Effector memory CD4-positive, alpha-beta T cell (primary cell): Measurements from ENCODE around the gene EEF1AKMT3.

Experiments used
- DNase-seq, 3 donors: peaks; one replicate each; pipeline ENCODE4 v3.0.0-alpha.2; 2020
- H3K27ac ChIP-seq: 2 replicates; pipeline ENCODE4 v1.7.0; 2013; ENCODE audit warnings: mild to moderate bottlenecking, low read length, moderate library complexity; ENCODE audit not compliant: insufficient read depth, poor library complexity, severe bottlenecking
- H3K27me3 ChIP-seq: replicated peaks from 2 replicates; pipeline ENCODE4 v1.7.0; 2013; ENCODE audit warnings: mild to moderate bottlenecking, low read length; ENCODE audit not compliant: insufficient read depth, control insufficient read depth, poor library complexity, severe bottlenecking
- H3K36me3 ChIP-seq: 2 replicates; pipeline ENCODE4 v1.7.0; 2013; ENCODE audit warnings: mild to moderate bottlenecking, low read length, moderate library complexity; ENCODE audit not compliant: control insufficient read depth, insufficient read depth
- H3K4me1 ChIP-seq: 2 replicates; pipeline ENCODE4 v1.7.0; 2013; ENCODE audit warnings: low read length, mild to moderate bottlenecking; ENCODE audit not compliant: control insufficient read depth, insufficient read depth, poor library complexity, severe bottlenecking
- H3K4me3 ChIP-seq: 2 replicates; pipeline ENCODE4 v1.7.0; 2013; ENCODE audit warnings: low read length, low read depth, mild to moderate bottlenecking; ENCODE audit not compliant: insufficient read depth, poor library complexity, severe bottlenecking
- H3K9me3 ChIP-seq: 2 replicates; pipeline ENCODE4 v1.7.0; 2013; ENCODE audit warnings: mild to moderate bottlenecking, low read length, moderate library complexity; ENCODE audit not compliant: control insufficient read depth

The EEF1AKMT3 gene

DNA sequence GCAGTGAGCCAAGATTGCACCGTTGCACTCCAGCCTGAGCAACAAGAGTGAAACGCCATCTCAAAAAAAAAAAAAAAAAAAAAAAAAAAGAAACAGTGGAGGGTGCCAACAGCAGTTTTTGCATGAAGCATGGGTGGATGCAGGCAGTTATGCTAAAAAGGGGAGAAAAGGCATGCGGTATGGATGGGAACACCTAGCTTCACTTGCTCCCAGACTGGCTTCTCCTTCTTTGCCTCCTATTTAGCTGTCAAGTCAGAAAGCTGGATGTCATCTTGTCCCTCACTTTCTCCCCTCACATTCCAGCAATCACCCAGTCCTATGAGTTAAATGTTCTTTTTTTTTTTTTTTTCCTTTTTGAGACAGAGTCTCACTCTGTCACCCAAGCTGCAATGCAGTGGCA, 2.6 kb downstream of the EEF1AKMT3 start:
- Histone ChIP-seq H3K27me3 (no peaks in the 10 kb centered on the region), H3K27ac (no peak overlapping the region), H3K9me3 (no peaks in the 10 kb centered on the region), H3K4me3 (no peak overlapping the region), H3K4me1 (peaks cover 7% of the 10 kb centered on the region), H3K36me3 (no peaks in the 10 kb centered on the region)
- DNase-seq, result no peak

DNA sequence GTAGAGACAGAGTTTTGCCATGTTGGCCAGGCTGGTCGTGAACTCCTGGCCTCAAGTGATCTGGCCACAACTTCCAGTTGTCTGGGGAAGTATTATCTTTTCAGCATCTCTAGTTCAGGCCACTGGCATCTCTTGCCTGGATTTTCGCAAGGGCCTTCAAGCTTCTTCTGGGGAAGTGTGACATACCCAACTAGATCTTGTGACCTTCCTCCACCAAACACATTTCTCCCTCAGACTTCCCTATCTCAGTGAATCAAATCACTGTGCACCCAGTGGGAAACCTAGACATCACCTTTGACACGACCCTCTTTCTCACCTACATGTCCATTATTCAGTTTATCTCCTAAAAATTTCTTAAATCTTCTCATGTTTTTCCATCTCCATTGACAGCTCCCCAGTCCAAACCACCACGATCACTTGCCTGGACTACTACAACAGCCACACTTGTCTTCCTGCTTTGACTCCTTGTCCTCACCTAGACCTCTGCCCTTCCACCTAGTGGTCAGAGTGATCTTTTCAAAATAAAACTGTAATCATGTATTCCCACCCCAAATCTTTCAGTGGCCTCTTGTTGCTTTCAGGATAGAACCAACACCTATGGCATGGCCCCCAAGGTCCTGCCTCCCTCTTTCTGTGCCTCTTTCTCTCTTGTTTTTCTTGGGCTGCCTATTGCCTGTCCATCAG, 3.3 kb downstream of the EEF1AKMT3 start:
- no peaks in the 10 kb centered on the region for H3K9me3 ChIP-seq
- no peak for DNase-seq
- H3K27ac ChIP-seq, result no peak overlapping the region
- H3K4me3 ChIP-seq, result no peak overlapping the region
- peaks cover 13% of the 10 kb centered on the region for H3K4me1 ChIP-seq
- H3K27me3 ChIP-seq, result no peaks in the 10 kb centered on the region
- H3K36me3 ChIP-seq, result no peaks in the 10 kb centered on the region

DNA sequence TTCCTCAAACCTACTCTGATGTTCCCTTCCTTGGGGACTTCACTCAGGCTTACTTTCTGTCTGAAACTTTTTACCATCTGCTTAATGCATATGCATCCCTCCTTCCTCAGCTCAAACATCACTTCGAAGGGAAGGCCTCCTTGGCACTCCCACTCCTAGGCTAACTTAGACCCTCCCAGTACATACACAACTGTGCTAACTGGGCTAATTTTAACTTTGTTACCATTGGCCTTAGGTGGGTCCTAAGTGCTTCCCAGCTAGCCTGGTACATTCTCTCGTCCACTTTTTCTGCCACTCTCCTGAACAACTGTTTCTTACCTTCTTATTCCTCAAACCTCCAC, 3.8 kb downstream of the EEF1AKMT3 start:
- no peak for DNase-seq
- Histone ChIP-seq H3K4me1 (peaks cover 19% of the 10 kb centered on the region), H3K27ac (no peak overlapping the region), H3K9me3 (no peaks in the 10 kb centered on the region), H3K4me3 (no peak overlapping the region), H3K27me3 (no peaks in the 10 kb centered on the region), H3K36me3 (no peaks in the 10 kb centered on the region)

DNA sequence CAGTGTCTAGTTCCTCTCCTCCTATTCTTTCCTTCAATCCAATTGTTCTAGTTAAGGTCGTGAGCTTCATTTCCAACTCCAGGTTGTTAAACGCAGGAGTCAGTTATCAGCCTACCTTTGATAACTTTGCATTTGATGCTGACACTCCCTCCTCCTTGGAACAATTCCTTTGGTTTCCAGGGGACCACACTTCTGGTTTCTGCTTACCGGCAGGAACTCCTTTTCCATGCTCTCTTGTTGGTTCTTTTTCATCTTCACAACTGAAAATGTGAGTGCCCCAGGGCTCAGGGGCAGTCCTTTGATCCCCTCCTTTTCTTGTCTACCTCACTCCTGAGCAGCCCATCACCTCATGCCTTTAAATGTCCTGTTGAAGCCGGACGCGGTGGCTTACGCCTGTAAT, 5.0 kb downstream of the EEF1AKMT3 start:
- Histone ChIP-seq H3K27ac (no peak overlapping the region), H3K4me1 (peaks cover 30% of the 10 kb centered on the region), H3K27me3 (no peaks in the 10 kb centered on the region), H3K36me3 (no peaks in the 10 kb centered on the region), H3K4me3 (no peak overlapping the region), H3K9me3 (no peaks in the 10 kb centered on the region)
- DNase-seq, result no peak

DNA sequence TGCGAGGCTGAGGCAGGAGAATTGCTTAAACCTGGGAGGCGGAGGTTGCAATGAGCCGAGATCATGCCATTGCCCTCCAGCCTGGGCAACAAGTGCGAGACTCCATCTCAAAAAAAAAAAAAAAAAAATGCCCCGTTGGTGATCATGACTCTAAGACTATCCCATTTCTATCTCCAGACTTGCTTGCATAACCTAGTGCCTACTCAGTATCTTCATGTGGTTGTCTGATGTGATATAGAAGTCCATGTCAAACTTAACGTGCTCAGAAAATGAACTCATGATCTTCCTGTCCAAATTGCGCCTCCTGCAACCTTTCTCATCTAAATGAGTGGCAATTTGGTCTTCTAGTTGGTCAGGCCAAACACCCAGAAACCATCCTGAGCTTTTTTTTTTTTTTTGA, 5.5 kb downstream of the EEF1AKMT3 start:
- no peak overlapping the region for H3K4me3 ChIP-seq
- no peaks in the 10 kb centered on the region for H3K9me3 ChIP-seq
- no peak overlapping the region for H3K27ac ChIP-seq
- no peak for DNase-seq
- H3K27me3 ChIP-seq, result no peaks in the 10 kb centered on the region
- peaks cover 30% of the 10 kb centered on the region for H3K4me1 ChIP-seq
- H3K36me3 ChIP-seq, result no peaks in the 10 kb centered on the region

DNA sequence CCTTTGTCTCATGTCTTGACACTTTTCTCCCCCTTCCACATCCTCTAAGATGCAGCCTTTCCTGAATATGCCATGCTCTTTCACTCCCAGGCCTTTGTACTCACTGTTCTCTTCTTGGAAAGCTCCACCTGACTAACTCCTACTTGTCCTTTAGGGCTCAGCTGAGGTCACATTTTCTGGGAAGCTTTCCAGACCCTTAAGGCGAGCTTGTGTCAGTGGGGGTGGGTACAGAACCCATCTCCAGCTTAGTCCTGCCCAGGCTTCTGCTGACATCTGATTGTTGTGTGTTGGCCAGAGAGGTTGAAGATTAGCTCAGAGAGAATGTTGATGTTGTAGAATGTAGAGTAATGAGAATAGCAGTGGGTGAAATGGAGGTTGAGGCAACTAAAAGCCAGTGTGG, 7.3 kb downstream of the EEF1AKMT3 start:
- DNase-seq, result no peak
- Histone ChIP-seq H3K27me3 (no peaks in the 10 kb centered on the region), H3K4me1 (peaks cover 39% of the 10 kb centered on the region), H3K9me3 (no peaks in the 10 kb centered on the region), H3K27ac (peak overlapping the region; percentile 61), H3K4me3 (no peak overlapping the region), H3K36me3 (no peaks in the 10 kb centered on the region)

DNA sequence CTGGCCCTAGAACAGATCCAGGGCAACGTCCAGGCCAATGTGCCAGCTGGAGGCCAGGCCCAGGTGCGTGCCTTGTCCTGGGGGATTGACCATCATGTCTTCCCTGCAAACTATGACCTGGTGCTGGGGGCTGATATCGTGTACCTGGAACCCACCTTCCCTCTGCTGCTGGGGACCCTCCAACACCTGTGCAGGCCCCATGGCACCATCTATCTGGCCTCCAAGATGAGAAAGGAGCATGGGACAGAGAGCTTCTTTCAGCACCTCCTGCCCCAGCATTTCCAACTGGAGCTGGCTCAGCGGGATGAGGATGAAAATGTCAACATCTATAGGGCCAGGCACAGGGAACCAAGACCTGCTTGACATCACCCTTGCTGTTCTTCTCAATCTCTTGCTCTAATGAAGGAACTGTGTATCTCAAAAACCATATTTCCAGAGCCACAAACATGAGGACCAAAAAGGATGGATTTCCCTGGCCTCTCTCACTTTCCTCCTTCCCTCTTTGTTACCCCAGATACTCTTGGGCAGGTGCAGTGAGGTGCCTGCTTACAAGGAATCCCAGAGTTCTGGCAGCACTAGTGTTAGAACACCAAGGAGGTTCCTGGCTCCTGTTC, 8.0 kb downstream of the EEF1AKMT3 start:
- no peaks in the 10 kb centered on the region for H3K36me3 ChIP-seq
- H3K4me1 ChIP-seq, result peaks cover 39% of the 10 kb centered on the region
- H3K9me3 ChIP-seq, result no peaks in the 10 kb centered on the region
- DNase-seq, result no peak
- no peaks in the 10 kb centered on the region for H3K27me3 ChIP-seq
- no peak overlapping the region for H3K4me3 ChIP-seq
- peak overlapping the region; percentile 61 for H3K27ac ChIP-seq

DNA sequence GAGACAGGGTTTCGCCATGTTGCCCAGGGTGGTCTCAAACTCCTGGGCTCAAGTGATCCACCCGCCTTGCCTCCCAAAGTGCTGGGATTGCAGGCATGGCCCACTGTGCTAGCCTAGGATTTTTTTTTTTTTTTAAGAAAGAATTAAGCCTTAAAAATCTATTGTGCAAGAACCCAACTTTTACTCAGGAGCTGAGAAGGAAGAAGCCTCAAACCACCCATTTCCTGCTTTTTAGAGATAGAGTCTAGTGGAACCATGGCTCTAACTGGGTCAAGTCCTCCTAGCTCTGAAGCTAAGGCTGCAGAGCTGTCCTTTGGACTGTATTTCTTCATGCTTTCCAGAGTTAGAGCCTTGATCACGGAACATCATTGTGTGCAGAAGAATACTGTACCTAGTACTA, 8.8 kb downstream of the EEF1AKMT3 start:
- H3K36me3 ChIP-seq, result peaks cover 8% of the 10 kb centered on the region

DNA sequence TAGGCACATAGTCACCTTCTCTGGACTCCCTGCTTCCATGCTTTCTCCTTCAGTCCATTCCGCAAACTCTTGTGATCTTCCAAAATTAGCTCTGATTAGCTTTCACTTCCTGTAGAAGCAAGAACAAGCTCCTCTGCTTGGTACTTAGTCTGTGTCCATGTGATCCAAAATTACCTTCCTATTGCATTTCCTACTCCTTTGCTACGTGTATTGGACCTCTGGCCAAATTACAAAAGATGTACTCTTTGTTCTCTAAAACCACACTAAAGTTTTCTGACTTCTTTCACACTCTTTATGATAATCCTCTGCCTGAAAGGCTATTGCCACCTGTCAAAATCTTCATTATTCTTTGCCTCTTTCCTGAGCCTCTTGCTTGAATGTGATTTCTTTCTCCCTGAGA, 9.4 kb downstream of the EEF1AKMT3 start:
- peak overlapping the region; percentile 79 for H3K27ac ChIP-seq
- H3K36me3 ChIP-seq, result peaks cover 13% of the 10 kb centered on the region
- H3K27me3 ChIP-seq, result no peaks in the 10 kb centered on the region
- peak overlapping the region; percentile 12 for H3K4me3 ChIP-seq
- H3K9me3 ChIP-seq, result no peaks in the 10 kb centered on the region
- H3K4me1 ChIP-seq, result peaks cover 39% of the 10 kb centered on the region
- no peak for DNase-seq

More for the DNA sequence above, 8.8 kb downstream of the EEF1AKMT3 start:
- Histone ChIP-seq H3K27ac (peak overlapping the region; percentile 79), H3K4me1 (peaks cover 39% of the 10 kb centered on the region), H3K4me3 (no peak overlapping the region), H3K27me3 (no peaks in the 10 kb centered on the region), H3K9me3 (no peaks in the 10 kb centered on the region)
- DNase-seq, result no peak

DNA sequence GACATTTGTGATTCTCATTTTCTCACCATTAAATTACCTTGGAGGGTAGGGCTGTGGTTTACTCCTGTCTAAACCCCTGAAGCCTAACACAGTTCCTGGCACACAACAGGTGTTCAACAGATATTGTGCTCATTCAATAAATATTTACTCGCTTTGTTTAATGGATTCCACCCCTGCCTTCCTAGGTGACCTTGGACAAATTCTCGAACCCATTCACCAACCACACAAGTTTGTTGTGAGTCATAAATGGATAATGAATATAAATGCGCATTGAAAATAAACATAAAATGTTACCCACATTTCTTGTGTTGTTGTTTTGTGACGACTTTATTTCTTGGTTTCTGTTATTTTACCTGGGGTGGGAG, 9.8 kb downstream of the EEF1AKMT3 start:
- H3K27me3 ChIP-seq, result no peaks in the 10 kb centered on the region
- H3K4me3 ChIP-seq, result peak overlapping the region; percentile 91

More for the DNA sequence above, 9.8 kb downstream of the EEF1AKMT3 start:
- peak overlapping the region; percentile 79 for H3K27ac ChIP-seq
- DNase-seq, result no peak
- peaks cover 39% of the 10 kb centered on the region for H3K4me1 ChIP-seq
- H3K9me3 ChIP-seq, result no peaks in the 10 kb centered on the region
- peaks cover 18% of the 10 kb centered on the region for H3K36me3 ChIP-seq
